Left renal cortex interstitium (tissue), 4 donors: Measurements from ENCODE around the gene ZNF525. TPM values are rescaled to one million over a fixed set of nuclear protein-coding genes. Genes with fewer than 3 reads are reported as not detected.
"Not testable (repeated sequence)": the region's sequence is repeated elsewhere in the genome, so short reads cannot be mapped to it uniquely, and the experiment has no call there.

Source experiments
- DNase-seq, 4 donors: peaks; one replicate each; pipeline ENCODE4 v3.0.0-alpha.2; 2013; ENCODE audit warnings: low read depth in 4 of 4, low spot score in 2 of 4, missing footprints in 1 of 4
- polyA plus RNA-seq, 4 donors: library from polyadenylated mRNA; unstranded; fragments of 120-200 nt; gene quantifications; one replicate each; pipeline ENCODE4 v1.2.1, GENCODE V29; 2013; ENCODE audit not compliant: insufficient read length in 4 of 4

ZNF525 gene
- polyA plus RNA-seq, 4 donors: 9.4 to 14.3 (median 11.9) TPM

GRCh38 chr19:53394974-53395839 lies 29.7 kb downstream of the ZNF525 start, which contains the start of gene ZNF765:
TSS of gene ZNF765 (plus strand) at chr19:53395149. CDS start at chr19:53398016, 2,867 bp downstream.
- DNase-seq: peak; percentile 72 to 87 (median 82)

GRCh38 chr19:53395840-53396524 lies 30.5 kb downstream of the ZNF525 start:
- not testable (repeated sequence) for DNase-seq

- DNase-seq: no peak
Observed at GRCh38 chr19:53396525-53396868, 31.0 kb downstream of the ZNF525 start.

- DNase-seq: not testable (repeated sequence)
Observed at GRCh38 chr19:53397918-53398317, 32.4 kb downstream of the ZNF525 start.

- no peak for DNase-seq
Observed at GRCh38 chr19:53409505-53410204, 44.1 kb downstream of the ZNF525 start.

GRCh38 chr19:53420520-53421315 lies 55.2 kb downstream of the ZNF525 start:
- not testable (repeated sequence) for DNase-seq

- no peak for DNase-seq
Observed at GRCh38 chr19:53422551-53422950, 57.0 kb downstream of the ZNF525 start.

- DNase-seq: not testable (repeated sequence)
Observed at GRCh38 chr19:53423074-53423473, 57.6 kb downstream of the ZNF525 start.

- DNase-seq: not testable (repeated sequence)
Observed at GRCh38 chr19:53423680-53424079, 58.2 kb downstream of the ZNF525 start.

GRCh38 chr19:53424968-53425597 lies 59.6 kb downstream of the ZNF525 start:
- DNase-seq: peak in 3 of 4 donors; percentile 50 to 76 (median 53)

- DNase-seq: peak; percentile 73 to 84 (median 84)
Observed at GRCh38 chr19:53431399-53432087, 66.0 kb downstream of the ZNF525 start, which contains the start of gene ZNF761. TSS of gene ZNF761 (plus strand) at chr19:53431984. CDS start at chr19:53447269, 15,285 bp downstream.

GRCh38 chr19:53432088-53432661 lies 66.7 kb downstream of the ZNF525 start:
- DNase-seq: no peak

Other genes starting within 250 kb of the ZNF525 start
- gene ZNF415, start 232.8 kb upstream of the ZNF525 start, polyA plus RNA-seq: 10 to 100 TPM; 18.7 to 28.2 (median 22.1) TPM
- gene ZNF347, start 206.7 kb upstream of the ZNF525 start, polyA plus RNA-seq: 10 to 100 TPM in 3 of 4 donors, 1 to 10 TPM in 1; 9.7 to 16.9 (median 12.0) TPM
- 10 to 100 TPM in 1 of 4 donors, 1 to 10 TPM in 3; 6.3 to 12.9 (median 9.1) TPM for gene ZNF665, start 172.3 kb upstream of the ZNF525 start, polyA plus RNA-seq
- 10 to 100 TPM; 45.6 to 53.5 (median 49.5) TPM for gene ZNF677, start 110.8 kb upstream of the ZNF525 start, polyA plus RNA-seq
- under 1 TPM in 2 of 4 donors, not detected in 2; 0.17 to 0.33 TPM for gene VN1R2, start 107.4 kb upstream of the ZNF525 start, polyA plus RNA-seq
- not detected for gene VN1R4, start 98.0 kb upstream of the ZNF525 start, polyA plus RNA-seq
- gene ZNF845, start 32.0 kb upstream of the ZNF525 start, polyA plus RNA-seq: 10 to 100 TPM in 1 of 4 donors, 1 to 10 TPM in 3; 7.5 to 10.8 (median 9.0) TPM
- 10 to 100 TPM; 10.2 to 15.7 (median 12.7) TPM for gene ZNF765, start 29.4 kb downstream of the ZNF525 start, polyA plus RNA-seq
- gene ZNF761, start 66.3 kb downstream of the ZNF525 start, polyA plus RNA-seq: 10 to 100 TPM; 10.7 to 17.4 (median 14.7) TPM
- gene ZNF813, start 102.0 kb downstream of the ZNF525 start, polyA plus RNA-seq: 1 to 10 TPM; 6.6 to 8.0 (median 6.9) TPM
- 10 to 100 TPM; 12.5 to 35.1 (median 18.5) TPM for gene ZNF331, start 172.4 kb downstream of the ZNF525 start, polyA plus RNA-seq